Neural crest cell (in vitro differentiated cells): ENCODE results near the gene SETBP1. TPM values are rescaled to one million over a fixed set of nuclear protein-coding genes. Genes with fewer than 3 reads are reported as not detected.

Experiments used
- DNase-seq: peaks from one replicate; pipeline ENCODE4 v3.0.0; 2021; ENCODE audit warnings: low read depth, mixed read lengths, low spot score
- H3K27ac Mint-ChIP-seq: one replicate; pipeline ENCODE4 v1.8.0; 2021; ENCODE audit warnings: mild to moderate bottlenecking, mixed read lengths; ENCODE audit not compliant: unreplicated experiment
- H3K27me3 Mint-ChIP-seq: 2 replicates; pipeline ENCODE4 v1.8.0; 2021; ENCODE audit warnings: low read depth, mild to moderate bottlenecking, mixed read lengths
- H3K36me3 Mint-ChIP-seq: 2 replicates; pipeline ENCODE4 v1.8.0; 2021; ENCODE audit warnings: low read depth, mild to moderate bottlenecking, mixed read lengths
- H3K4me1 Mint-ChIP-seq: 2 replicates; pipeline ENCODE4 v1.8.0; 2021; ENCODE audit warnings: mixed read lengths
- H3K4me3 Mint-ChIP-seq: one replicate; pipeline ENCODE4 v1.8.0; 2021; ENCODE audit warnings: mild to moderate bottlenecking, mixed read lengths
- H3K9me3 Mint-ChIP-seq: 2 replicates; pipeline ENCODE4 v1.8.0; 2021; ENCODE audit warnings: mixed read lengths
- total RNA-seq: library from RNA; stranded (reverse); gene quantifications from 2 replicates; pipeline ENCODE4 v1.2.1, GENCODE V29; 2021
- TF ChIP-seq, protein P1 (sequence below): fragments of 200-600 bp; sonication (generic); conservative IDR thresholded peaks from 2 replicates; pipeline ENCODE4 v1.5.0; 2021; ENCODE audit warnings: antibody characterized with exemption, mild to moderate bottlenecking

SETBP1 gene
- total RNA-seq, 1 donor from 2014 or later, result 38.9 TPM

- peaks cover 4% of the 10 kb centered on the region for H3K36me3 Mint-ChIP-seq
- TF ChIP-seq, protein P1, sequence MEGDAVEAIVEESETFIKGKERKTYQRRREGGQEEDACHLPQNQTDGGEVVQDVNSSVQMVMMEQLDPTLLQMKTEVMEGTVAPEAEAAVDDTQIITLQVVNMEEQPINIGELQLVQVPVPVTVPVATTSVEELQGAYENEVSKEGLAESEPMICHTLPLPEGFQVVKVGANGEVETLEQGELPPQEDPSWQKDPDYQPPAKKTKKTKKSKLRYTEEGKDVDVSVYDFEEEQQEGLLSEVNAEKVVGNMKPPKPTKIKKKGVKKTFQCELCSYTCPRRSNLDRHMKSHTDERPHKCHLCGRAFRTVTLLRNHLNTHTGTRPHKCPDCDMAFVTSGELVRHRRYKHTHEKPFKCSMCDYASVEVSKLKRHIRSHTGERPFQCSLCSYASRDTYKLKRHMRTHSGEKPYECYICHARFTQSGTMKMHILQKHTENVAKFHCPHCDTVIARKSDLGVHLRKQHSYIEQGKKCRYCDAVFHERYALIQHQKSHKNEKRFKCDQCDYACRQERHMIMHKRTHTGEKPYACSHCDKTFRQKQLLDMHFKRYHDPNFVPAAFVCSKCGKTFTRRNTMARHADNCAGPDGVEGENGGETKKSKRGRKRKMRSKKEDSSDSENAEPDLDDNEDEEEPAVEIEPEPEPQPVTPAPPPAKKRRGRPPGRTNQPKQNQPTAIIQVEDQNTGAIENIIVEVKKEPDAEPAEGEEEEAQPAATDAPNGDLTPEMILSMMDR, result no peak
- peak overlapping the region; percentile 63 for H3K27ac Mint-ChIP-seq
- no peak overlapping the region for H3K4me3 Mint-ChIP-seq
- no peak for DNase-seq
- H3K4me1 Mint-ChIP-seq, result peaks cover 73% of the 10 kb centered on the region
- H3K27me3 Mint-ChIP-seq, result no peaks in the 10 kb centered on the region
- no peaks in the 10 kb centered on the region for H3K9me3 Mint-ChIP-seq
Measured at GRCh38 chr18:44792456-44793061, 111.9 kb downstream of the SETBP1 start.

- no peak for DNase-seq
- TF ChIP-seq, protein P1, result no peak
- H3K36me3 Mint-ChIP-seq, result peaks cover 7% of the 10 kb centered on the region
- peaks cover 69% of the 10 kb centered on the region for H3K4me1 Mint-ChIP-seq
- H3K27ac Mint-ChIP-seq, result no peak overlapping the region
- H3K27me3 Mint-ChIP-seq, result no peaks in the 10 kb centered on the region
- no peak overlapping the region for H3K4me3 Mint-ChIP-seq
- H3K9me3 Mint-ChIP-seq, result no peaks in the 10 kb centered on the region
Measured at GRCh38 chr18:44793194-44793593, 112.5 kb downstream of the SETBP1 start.

GRCh38 chr18:44793685-44794084 is 113.0 kb downstream of the SETBP1 start:
- H3K27me3 Mint-ChIP-seq, result no peaks in the 10 kb centered on the region

GRCh38 chr18:44795241-44795640 is 114.6 kb downstream of the SETBP1 start:
- Mint-ChIP-seq H3K27me3 (no peaks in the 10 kb centered on the region), H3K36me3 (peaks cover 19% of the 10 kb centered on the region), H3K9me3 (peaks cover 1% of the 10 kb centered on the region), H3K4me1 (peaks cover 56% of the 10 kb centered on the region), H3K4me3 (no peak overlapping the region), H3K27ac (no peak overlapping the region)
- no peak for DNase-seq
- TF ChIP-seq, protein P1, result no peak

More at GRCh38 chr18:44793685-44794084, 113.0 kb downstream of the SETBP1 start:
- H3K9me3 Mint-ChIP-seq, result no peaks in the 10 kb centered on the region
- H3K4me3 Mint-ChIP-seq, result no peak overlapping the region
- H3K36me3 Mint-ChIP-seq, result peaks cover 7% of the 10 kb centered on the region
- TF ChIP-seq, protein P1, result no peak
- no peak overlapping the region for H3K27ac Mint-ChIP-seq
- DNase-seq, result no peak
- peaks cover 66% of the 10 kb centered on the region for H3K4me1 Mint-ChIP-seq

- Mint-ChIP-seq H3K9me3 (peaks cover 5% of the 10 kb centered on the region), H3K4me1 (peaks cover 41% of the 10 kb centered on the region), H3K27ac (peak overlapping the region; percentile 59), H3K4me3 (no peak overlapping the region), H3K27me3 (no peaks in the 10 kb centered on the region), H3K36me3 (peaks cover 30% of the 10 kb centered on the region)
- DNase-seq, result no peak
- TF ChIP-seq, protein P1, result no peak
Measured at GRCh38 chr18:44796429-44797428, 116.0 kb downstream of the SETBP1 start.
